GM21737 (cell line): ENCODE data around the gene PLD5.
"Not testable (repeated sequence)": the region's sequence is repeated elsewhere in the genome, so short reads cannot be mapped to it uniquely, and the experiment has no call there.

Source experiments
- ATAC-seq: cut with Tn5 transposase; IDR thresholded peaks from one replicate; pipeline ENCODE4 v1.9.1; 2021; ENCODE audit warnings: mild to moderate bottlenecking, moderate library complexity; ENCODE audit not compliant: unreplicated experiment

PLD5 gene

DNA sequence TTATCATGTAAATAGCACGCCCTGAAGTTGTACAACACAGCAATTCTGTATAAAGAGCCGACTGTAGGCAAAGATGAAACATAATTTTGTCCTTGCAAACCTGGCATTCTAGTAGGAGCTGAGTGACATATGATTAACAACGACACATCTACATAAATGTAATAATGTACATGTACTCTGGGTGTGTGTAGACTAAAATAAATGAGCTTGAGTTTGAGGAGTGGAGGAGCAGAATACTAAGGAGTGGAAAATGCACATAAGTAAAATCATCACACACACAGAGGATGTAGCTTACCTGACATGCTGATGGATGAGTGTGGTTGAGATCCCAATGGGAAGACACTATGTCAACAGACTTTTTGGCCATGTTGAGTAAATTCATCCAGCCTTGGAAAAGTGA, 236.4 kb downstream of the PLD5 start:
- not testable (repeated sequence) for ATAC-seq

DNA sequence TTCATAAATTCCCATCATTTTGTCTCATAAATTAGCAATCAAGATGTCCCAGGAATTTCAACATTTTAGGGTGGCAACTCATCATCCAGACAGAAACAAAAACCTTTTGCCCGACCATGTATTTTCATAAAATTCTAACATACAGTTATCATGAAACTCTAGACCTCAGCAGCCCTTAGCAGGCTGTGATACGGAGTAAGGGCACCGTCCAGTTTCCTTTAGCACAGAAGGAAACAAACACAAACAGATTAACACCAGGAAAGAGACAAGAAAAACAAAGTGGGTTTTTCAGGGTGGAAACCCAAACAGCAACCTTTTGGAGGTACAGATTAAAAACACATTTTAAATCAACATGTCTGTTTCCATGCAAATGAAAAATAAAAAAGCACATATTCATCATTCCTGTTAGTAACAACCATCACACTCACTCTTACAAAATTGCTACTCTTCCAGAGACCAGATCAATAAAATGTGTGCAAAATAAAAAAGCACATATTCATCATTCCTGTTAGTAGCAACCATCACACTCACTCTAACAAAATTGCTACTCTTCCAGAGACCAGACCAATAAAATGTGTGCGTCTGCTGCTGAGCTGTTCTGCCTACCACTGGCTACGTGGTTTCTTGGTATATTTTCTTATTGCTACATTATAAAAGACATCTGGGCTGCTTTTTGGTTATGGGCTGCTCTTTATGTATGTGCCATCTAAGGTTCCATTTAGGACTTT, 241.6 kb downstream of the PLD5 start:
- not testable (repeated sequence) for ATAC-seq

DNA sequence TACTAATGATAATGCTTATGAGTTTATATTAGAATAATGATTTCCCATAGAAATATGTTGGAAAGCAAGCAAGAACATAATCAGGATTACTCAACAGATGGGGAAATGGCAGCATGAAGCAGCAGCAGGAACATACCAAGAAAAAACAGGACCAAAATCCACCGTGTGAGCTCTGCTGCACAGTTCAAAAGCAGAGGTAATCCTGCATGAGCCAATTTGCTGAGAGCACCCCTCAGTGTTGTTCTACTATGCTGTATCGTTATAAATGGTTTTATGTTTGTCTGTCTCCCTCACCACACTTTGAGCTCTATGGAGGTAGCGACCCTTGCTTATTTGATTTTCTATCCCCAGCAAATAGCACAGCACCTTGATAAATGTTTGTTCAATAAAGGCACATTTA, 246.1 kb downstream of the PLD5 start:
- not testable (repeated sequence) for ATAC-seq

DNA sequence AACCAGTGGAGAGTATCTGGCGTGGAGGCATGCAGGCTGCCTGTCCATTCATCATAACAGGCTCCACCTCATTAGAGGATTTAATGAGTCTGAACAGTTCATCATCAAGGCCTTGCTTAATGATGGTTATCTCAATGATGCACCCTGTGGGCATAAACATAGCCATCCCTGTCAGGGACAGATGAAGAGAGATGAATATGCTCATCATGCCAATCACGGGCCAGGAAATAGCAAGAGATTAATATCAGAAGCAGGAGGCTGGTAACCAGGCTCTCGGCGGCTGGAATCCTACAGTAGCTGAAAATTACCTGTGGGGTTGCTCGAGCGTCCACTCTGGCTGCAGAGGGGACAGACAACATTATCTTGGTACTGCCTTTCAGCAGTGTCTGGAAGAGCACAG, 247.7 kb downstream of the PLD5 start:
- ATAC-seq: not testable (repeated sequence)

DNA sequence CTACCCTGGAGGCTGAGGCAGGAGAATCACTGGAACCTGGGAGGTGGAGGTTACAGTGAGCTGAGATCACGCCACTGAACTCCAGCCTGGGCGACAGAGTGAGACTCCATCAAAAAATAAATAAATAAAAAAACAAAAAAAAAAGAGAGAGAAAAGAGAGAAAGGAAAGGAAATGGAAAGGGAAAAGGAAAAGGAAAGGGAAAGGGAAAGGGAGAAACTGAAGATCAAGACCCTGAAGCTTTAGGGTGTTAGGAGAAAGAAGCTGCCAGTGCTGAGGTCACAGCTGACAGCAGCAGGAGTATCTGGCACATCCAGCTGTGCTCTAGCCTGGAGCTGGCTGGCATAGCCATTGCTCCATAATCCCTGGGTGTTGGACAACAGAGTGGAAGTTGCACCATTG, 257.5 kb downstream of the PLD5 start:
- ATAC-seq: not testable (repeated sequence)

DNA sequence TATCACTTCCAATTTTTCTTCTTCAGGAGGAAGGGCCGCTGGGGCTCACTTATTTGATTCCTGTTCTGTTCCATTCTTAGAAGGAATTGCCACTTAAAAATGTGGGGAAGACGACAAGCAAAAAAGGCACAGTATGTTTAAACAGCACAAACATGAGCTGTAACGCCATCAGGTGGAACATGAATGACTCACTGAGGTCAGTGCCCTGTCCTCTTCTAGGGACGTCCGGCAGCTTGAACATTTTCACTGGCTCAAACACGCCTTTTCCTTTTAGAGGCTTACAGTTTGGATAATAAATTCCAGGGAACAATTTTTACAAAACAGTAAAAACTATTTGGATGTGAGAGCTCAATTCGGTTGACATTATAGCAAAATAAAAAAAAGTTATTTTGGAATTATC, 260.1 kb downstream of the PLD5 start:
- not testable (repeated sequence) for ATAC-seq

DNA sequence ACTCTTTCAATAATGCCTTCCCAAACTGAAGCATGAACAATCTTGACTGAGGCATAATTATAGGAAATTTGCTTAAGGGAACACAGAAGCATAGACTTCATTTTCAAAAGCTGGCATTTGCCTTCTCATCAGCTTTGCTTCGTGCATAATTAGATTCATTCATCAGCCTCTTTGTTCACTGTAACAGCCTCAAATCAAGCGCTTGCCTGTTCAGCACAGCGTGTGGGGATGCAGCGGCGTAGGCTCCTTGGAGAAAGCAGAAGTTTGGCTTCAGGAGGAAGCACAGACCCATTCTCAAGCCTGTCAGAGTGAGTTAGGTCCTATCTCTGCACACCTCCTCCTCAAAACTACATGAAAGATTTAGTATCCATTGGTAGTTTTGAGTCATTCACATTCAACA, 279.2 kb downstream of the PLD5 start:
- no peak for ATAC-seq

DNA sequence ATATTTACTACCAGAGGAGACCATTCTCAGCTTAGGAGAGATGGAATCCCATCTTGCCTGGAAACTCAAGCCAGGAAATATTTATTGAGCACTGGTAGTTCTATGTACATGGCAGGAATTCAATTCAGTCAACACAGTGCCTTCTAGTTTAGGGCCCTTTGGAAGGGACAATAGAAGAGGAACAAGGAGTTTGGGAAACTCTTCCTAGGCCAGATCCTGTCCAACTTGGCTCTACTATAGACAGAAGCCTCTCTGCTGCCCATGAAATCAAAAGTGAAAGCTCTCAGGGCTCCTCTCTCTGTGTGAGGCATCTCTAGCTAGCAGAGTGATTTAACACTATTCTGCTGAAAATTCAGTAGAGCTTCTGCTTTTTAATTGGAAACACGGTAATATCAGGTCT, 281.0 kb downstream of the PLD5 start:
- peak; percentile 94 for ATAC-seq

DNA sequence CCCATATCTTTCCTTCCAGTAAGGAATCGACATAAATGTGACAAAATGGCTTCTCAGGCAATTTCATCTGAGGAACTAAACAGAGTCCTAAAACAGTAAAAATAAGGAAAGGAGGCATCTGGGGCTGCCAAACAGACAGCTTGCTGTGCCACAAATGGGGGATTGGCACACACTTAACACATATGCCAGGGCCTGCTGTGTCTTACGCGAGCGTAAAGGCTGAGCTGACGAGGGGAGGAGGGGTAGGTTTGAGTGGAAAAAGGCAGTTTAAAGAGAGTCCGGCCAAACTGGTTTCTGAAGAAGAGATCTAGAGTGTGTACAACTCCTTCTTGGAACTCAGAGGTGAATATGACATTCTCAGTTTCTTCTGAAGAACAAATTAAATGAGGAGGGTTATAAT, 281.5 kb downstream of the PLD5 start:
- ATAC-seq: no peak

DNA sequence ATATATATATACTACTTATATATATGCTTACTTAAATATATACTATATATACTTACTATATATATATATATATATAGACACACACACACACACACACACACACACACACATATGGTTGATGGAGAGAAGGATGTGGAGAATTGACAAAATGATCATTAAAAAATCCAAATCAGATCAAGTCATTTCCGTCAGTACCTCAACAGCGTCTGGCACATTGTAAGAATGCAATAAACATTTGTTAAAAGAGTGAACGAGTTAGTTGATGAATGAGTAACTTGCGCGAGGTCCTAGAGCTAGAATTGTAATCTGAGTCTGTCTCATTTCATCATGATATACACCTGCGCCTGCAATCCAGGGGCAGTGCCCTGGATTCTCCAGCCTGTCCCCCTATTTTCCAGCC, 282.6 kb downstream of the PLD5 start:
- no peak for ATAC-seq

DNA sequence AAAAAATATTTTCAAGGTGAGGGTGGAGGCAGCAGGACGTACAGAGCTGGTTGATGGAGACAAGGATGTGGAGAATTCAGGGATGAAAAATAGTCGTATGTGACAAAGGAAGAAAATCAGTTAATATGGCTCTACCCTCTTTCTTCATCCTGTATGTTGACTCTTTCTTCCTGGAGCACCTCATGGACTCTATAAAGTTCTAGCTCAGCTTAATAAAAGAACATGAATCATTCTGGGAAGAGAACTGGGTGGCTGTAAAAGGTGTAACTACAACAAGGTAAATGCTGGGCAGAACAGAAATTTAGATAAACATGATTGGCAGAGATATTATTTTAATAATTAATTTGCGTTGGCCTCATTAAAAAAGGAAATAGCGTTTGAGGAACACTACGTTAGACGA, 283.8 kb downstream of the PLD5 start:
- ATAC-seq: no peak

DNA sequence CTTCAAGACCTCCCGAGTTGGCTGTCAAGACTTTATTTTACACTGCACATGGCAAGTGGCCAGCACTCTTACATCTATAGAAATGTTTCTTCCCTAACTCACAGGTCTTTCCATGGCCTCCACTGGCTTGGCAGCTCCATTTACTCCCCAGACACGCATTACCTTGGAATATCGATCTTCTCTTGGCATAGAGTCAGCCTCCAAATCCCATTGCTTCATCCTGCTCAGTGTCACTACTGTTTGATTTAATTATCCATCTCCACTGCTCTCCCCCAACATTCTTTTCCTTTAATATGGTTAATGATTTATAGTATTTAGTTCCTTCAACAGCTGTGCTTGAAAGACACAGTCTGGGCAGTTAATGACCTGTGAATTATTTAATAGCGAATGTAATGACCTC, 284.4 kb downstream of the PLD5 start:
- no peak for ATAC-seq

DNA sequence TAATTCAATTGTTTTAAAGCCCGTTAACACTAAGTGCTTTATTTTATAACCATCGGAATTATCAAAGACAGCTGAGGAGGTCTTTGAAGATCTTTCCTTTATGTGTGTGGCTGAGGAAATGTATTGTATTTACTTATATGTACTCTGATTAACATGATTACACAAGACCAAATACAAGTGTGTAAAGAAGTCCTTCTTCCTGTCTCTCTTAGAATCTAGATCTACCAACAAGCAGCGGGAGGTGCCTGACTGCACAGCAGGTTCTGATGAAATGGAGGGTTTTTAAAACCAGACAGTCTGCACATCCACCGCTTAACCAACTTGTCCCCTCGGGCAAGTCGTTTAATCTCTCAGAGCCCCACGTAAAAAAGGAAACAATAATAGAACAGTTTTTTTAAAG, 285.1 kb downstream of the PLD5 start:
- ATAC-seq: no peak

DNA sequence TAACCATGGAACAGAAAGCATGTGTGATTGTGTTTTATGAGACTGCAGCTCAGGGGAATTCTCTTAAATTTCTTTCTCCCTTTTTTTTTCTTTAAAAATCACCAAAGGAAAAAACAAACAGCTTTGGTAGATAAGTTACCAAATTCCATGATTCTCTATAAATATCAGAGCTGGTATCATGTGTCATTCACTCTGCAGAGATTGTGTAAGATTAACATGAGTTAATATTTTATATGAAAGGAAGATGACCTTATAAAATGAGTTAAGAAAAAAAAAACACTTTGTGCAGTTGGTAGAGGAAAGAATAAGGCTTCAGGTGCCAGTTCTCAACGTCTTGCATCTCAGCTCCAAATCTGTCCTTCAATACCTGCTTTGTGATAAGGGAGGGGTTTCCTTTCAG, 287.4 kb downstream of the PLD5 start:
- no peak for ATAC-seq

DNA sequence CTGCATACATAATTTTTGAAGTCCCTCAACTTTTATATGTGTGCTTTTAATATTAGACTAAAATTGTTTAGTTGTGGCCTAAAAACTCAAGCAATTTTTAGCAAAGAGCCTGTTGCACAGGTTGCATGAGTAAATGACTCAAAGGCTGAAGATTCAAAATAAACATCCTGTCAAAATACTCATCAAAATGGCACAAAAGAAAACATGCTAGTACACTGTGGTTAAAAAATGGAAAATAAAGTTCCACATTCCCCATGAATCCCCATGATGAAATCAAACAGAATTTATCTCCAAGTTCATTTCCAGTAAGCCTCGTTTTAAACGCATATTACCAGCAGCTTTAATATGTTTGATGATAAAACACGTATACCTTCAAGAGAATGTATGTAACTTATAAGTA, 295.5 kb downstream of the PLD5 start:
- ATAC-seq: no peak

DNA sequence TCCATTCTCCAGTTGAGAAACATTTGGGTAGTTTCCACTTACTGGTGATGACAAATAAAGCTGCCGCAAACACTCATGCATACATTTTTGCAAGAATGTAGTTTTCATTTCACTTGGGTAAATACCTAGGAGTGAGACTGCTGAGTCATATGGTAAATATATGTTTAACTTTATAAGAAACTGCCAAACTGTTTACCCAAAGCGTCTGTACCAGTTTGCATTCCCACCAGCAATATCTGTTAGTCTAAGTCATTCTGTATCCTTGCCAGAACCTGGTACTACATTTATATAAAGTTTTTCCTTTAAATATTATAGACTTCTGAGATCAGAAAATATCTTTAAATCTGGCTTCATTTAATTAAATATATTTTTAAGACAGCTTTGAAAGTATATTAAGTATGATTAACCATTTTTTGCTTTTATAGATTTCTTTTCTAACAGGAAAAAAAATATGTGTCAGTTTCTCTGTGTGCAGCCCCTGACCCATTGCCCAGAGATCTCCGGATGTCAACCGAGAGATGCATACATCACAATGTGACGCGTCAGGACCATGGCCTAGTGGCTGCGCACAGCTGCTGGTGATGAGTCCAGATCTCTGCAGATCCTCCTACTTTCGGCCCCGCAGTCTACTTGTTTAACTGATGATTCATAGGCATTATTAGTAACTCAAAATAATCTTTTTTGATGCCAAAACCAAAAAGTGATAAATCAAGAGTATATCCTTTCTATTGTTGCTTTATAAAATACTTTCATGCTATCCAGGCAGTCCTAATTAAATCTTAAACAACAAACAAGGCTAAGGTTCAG, 298.5 kb downstream of the PLD5 start:
- no peak for ATAC-seq

DNA sequence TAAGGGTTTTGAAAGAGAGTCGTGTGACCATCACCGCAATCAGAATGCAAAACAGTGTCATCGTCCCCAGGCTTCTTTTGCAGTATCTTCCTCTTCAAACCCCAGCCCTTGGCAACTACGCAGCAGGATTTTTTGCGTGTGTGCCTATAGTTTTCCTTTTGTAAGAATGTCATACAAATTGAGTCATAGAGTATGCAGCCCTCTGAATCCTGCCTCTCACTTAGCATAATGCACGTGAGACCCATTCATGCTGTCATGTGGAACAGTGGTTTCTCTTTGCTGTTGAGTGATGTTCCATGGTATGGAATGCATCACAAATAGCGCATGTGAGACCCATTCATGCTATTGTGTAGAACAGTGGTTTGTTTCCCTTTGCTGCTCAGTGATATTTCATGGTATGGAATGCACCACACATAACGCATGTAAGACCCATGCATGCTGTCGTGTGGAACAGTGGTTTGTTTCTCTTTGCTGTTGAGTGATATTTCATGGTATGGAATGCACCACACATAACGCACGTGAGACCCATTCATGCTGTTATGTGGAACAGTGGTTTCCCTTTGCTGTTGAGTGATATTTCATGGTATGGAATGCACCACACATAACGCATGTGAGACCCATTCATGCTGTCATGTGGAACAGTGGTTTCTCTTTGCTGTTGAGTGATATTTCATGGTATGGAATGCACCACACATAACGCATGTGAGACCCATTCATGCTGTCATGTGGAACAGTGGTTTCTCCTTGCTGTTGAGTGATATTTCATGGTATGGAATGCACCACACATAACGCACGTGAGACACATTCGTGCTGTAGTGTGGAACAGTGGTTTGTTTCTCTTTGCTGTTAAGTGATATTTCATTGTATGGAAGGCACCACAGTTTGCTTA, 299.4 kb downstream of the PLD5 start:
- not testable (repeated sequence) for ATAC-seq

DNA sequence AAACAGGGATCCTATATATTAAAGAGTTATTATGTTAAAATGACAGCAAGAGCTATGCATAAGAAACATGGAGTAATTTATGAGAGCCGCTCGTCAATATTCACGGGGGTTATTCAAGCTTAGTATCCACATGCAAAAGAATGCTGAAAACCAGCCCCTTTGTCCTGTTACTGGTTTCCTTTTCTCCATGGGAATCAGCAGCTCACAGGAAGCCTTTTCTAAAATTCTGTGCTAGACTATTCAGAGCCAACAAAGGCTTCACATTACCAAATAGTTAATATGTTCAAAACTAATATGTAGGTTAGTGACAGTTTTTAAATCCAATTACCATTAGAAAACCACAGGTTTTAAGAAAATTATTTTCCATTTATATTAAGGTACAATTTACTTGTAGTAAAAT, 300.0 kb downstream of the PLD5 start:
- no peak for ATAC-seq

DNA sequence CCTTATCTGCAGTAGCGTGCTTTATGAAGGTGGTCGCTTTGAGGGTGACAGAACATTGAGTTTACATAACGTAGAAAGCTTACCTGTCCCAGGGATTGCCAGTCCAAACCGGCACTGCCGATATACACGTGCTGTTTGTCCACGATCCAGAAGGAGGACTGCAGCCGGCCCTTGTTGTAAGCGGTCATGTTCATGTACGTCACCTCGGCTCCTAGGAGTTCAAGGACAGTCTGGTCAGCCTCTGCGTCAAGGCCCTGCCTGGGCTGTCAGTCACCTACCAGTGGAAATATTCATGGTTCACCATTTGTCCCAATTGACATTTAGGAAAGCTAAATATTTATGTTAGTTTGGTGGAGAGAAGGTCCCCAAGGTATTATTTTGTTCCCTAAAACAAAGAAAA, 304.6 kb downstream of the PLD5 start:
- ATAC-seq: no peak

DNA sequence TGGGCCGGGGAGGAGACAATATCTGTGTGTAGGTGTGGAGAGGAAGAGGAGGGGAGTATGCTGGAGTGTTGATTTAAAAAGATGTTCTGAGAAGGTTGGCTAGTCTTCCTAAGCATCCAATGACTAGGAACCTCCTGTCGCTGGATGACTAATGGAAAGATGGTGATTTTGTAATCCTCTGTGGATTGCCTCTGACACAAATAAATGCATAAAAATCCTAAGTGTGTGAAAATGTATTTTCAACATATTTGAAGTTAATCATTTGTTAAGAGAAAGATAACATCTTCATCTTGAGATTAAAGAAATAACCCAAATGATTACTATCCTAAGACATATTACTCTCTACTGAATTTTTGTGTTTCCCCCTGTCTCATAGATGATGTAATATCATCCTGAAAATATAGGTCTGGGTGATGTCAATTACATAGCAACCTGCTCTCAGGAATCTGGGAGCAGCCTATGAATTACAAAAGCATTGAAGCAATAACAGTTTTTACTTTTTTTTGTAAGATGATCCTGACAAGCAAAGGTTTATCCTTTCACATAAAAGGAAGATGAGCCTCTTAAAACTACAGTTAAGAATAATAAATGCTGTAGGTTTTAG, 305.1 kb downstream of the PLD5 start:
- ATAC-seq: no peak

DNA sequence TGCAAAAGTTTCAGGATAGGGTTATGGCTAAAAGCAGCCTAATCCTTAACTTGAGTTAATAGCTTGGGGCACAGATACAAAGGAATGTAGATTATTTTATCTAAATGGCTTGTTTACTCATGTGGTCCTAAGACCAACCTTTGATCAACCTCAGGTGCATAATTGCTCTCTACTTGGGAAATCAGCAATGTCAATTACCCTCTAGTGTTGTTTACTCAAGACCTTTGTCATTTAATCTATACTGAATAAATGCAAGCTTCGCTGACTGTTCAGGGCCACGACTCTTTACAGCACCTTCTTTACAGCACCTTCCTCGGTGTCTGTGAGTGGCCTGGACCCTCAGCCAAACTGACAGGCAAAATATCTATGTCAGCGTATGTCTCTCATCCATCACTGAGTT, 308.1 kb downstream of the PLD5 start:
- no peak for ATAC-seq
